Epithelial cell of umbilical artery (primary cell): ENCODE data around the gene UTY. TPM values are rescaled to one million over a fixed set of nuclear protein-coding genes. Genes with fewer than 3 reads are reported as not detected.

ENCODE experiments used
- total RNA-seq: library from RNA; depleted of rRNA; stranded (reverse); fragments of >200 nt; gene quantifications from 2 replicates; pipeline ENCODE4 v1.2.3, GENCODE V29; 2014

Gene UTY
- total RNA-seq = 0.46 and 14.0 TPM in 2 replicates

GRCh38 chrY:13479828-13480227 lies at the start of gene UTY:
TSS of gene UTY (minus strand) at chrY:13480033. CDS start at chrY:13479665, 368 bp downstream.

Other genes starting within 250 kb of the UTY start
- gene TMSB4Y, start 223.9 kb upstream of the UTY start, total RNA-seq = 0.32 TPM in 1 of 2 replicates, not detected in the other